GM18505 (cell line): ENCODE data around the gene C17orf114.

Experiments used
- ATAC-seq: cut with Tn5 transposase; IDR thresholded peaks from one replicate; pipeline ENCODE4 v1.9.1; 2021; ENCODE audit not compliant: unreplicated experiment
- POLR2A ChIP-seq: IDR thresholded peaks from 4 replicates; pipeline ENCODE4 v1.6.1; 2011; ENCODE audit warnings: borderline replicate concordance; ENCODE audit not compliant: insufficient read depth, insufficient read length; ENCODE audit errors: extremely low read depth

The C17orf114 gene

GRCh38 chr17:4811471-4811870, 9.3 kb upstream of the C17orf114 start:
- no peak for ATAC-seq
- TF ChIP-seq POLR2A, result no peak

- no peak for TF ChIP-seq POLR2A
- ATAC-seq, result no peak
Measured at GRCh38 chr17:4810696-4811290, 8.7 kb upstream of the C17orf114 start.

- no peak for ATAC-seq
- TF ChIP-seq POLR2A, result no peak
Measured at GRCh38 chr17:4808378-4808767, 6.2 kb upstream of the C17orf114 start.

GRCh38 chr17:4807605-4808377, 5.7 kb upstream of the C17orf114 start:
- no peak for ATAC-seq
- TF ChIP-seq POLR2A, result no peak

- ATAC-seq, result peak; percentile 86
- peak; percentile 66 for TF ChIP-seq POLR2A
Measured at GRCh38 chr17:4806777-4807604, 4.9 kb upstream of the C17orf114 start, which contains the start of gene PLD2. Gene PLD2 (plus strand): TSS chr17:4807152. CDS start chr17:4807773, 621 bp downstream.

- ATAC-seq, result no peak
- TF ChIP-seq POLR2A, result no peak
Measured at GRCh38 chr17:4806456-4806776, 4.3 kb upstream of the C17orf114 start.

- no peak for TF ChIP-seq POLR2A
Measured at GRCh38 chr17:4800462-4801196, 1.5 kb downstream of the C17orf114 start.

GRCh38 chr17:4796552-4796920, 5.6 kb downstream of the C17orf114 start:
- no peak for ATAC-seq
- no peak for TF ChIP-seq POLR2A

More at GRCh38 chr17:4800462-4801196, 1.5 kb downstream of the C17orf114 start:
- no peak for ATAC-seq

GRCh38 chr17:4795168-4795567, 7.0 kb downstream of the C17orf114 start:
- TF ChIP-seq POLR2A, result no peak
- ATAC-seq, result no peak

GRCh38 chr17:4790705-4791088, 11.4 kb downstream of the C17orf114 start:
- TF ChIP-seq POLR2A, result no peak
- no peak for ATAC-seq

- peak; percentile 79 for ATAC-seq
- peak; percentile 49 for TF ChIP-seq POLR2A
Measured at GRCh38 chr17:4789951-4790704, 12.0 kb downstream of the C17orf114 start.

- no peak for ATAC-seq
- no peak for TF ChIP-seq POLR2A
Measured at GRCh38 chr17:4789701-4789950, 12.5 kb downstream of the C17orf114 start.

- no peak for TF ChIP-seq POLR2A
- ATAC-seq, result peak; percentile 23
Measured at GRCh38 chr17:4788807-4789700, 13.1 kb downstream of the C17orf114 start, which contains the start of gene GLTPD2. Gene GLTPD2 (plus strand): TSS chr17:4788964. CDS start chr17:4789012, 48 bp downstream.
